DND-41 (cell line): Measurements from ENCODE around the gene VIT.

ENCODE experiments used
- ATAC-seq: fragments of 200-7000 bp; cut with Tn5 transposase; 3 replicates; pipeline ENCODE4 v1.9.1; 2021; ENCODE audit warnings: low read depth; ENCODE audit not compliant: insufficient read depth
- DNase-seq: peaks from one replicate; pipeline ENCODE4 v3.0.0-alpha.2; 2020
- H2AFZ ChIP-seq: 2 replicates; pipeline ENCODE4 v1.6.0; 2012; ENCODE audit warnings: low read depth, low read length
- H3K27ac ChIP-seq: 2 replicates; pipeline ENCODE4 v1.5.1; 2012; ENCODE audit warnings: low read length, inconsistent platforms
- H3K27me3 ChIP-seq: fragments of 200-600 bp; sonication (generic); 2 replicates; pipeline ENCODE4 v1.6.0; 2012; ENCODE audit warnings: low read length, mild to moderate bottlenecking, inconsistent platforms; ENCODE audit not compliant: insufficient read depth, poor library complexity
- H3K36me3 ChIP-seq: 2 replicates; pipeline ENCODE4 v1.5.1; 2012; ENCODE audit warnings: low read length, inconsistent platforms; ENCODE audit not compliant: insufficient read depth
- H3K4me1 ChIP-seq: 2 replicates; pipeline ENCODE4 v1.5.1; 2012; ENCODE audit warnings: mild to moderate bottlenecking, low read length; ENCODE audit not compliant: insufficient read depth
- H3K4me2 ChIP-seq: 2 replicates; pipeline ENCODE4 v1.6.0; 2012; ENCODE audit warnings: mild to moderate bottlenecking, moderate library complexity, low read length, inconsistent platforms; ENCODE audit not compliant: insufficient read depth
- H3K4me3 ChIP-seq, 2 experiments: fragments of 200-600 bp in 1 of 2; shearing (Covaris generic) in 1 of 2; 2 replicates each; pipeline ENCODE4 v1.5.1; 2012 to 2016; ENCODE audit warnings: inconsistent platforms in 2 of 2, low read length in 2 of 2, mild to moderate bottlenecking in 2 of 2, low read depth in 1 of 2, moderate library complexity in 1 of 2
- H3K79me2 ChIP-seq: 2 replicates; pipeline ENCODE4 v1.6.0; 2012; ENCODE audit warnings: low read length, inconsistent platforms; ENCODE audit not compliant: insufficient read depth
- H3K9ac ChIP-seq: 2 replicates; pipeline ENCODE4 v1.6.0; 2012; ENCODE audit warnings: low read depth, mild to moderate bottlenecking, inconsistent platforms, low read length, moderate library complexity
- H3K9me3 ChIP-seq: 2 replicates; pipeline ENCODE4 v1.5.1; 2012; ENCODE audit warnings: low read length, moderate library complexity, mild to moderate bottlenecking, inconsistent platforms; ENCODE audit not compliant: insufficient read depth, severe bottlenecking
- H4K20me1 ChIP-seq: 2 replicates; pipeline ENCODE4 v1.6.0; 2012; ENCODE audit warnings: low read length; ENCODE audit not compliant: insufficient read depth
- CTCF ChIP-seq: IDR thresholded peaks from 2 replicates; pipeline ENCODE4 v1.5.1; 2012; ENCODE audit warnings: borderline replicate concordance, low read length, moderate library complexity, mild to moderate bottlenecking; ENCODE audit not compliant: poor library complexity, severe bottlenecking; ENCODE audit errors: extremely low read depth
- EZH2 ChIP-seq: IDR thresholded peaks from 3 replicates; pipeline ENCODE4 v1.6.1; 2012; ENCODE audit warnings: borderline replicate concordance, low read depth, mild to moderate bottlenecking, moderate library complexity, low read length, inconsistent platforms; ENCODE audit not compliant: severe bottlenecking

VIT gene

GRCh38 chr2:36807223-36807886, 110.8 kb downstream of the VIT start:
- no peaks in the 10 kb centered on the region for H3K36me3 ChIP-seq
- no peak overlapping the region for H3K27ac ChIP-seq
- H3K79me2 ChIP-seq, result no peaks in the 10 kb centered on the region
- H3K4me1 ChIP-seq, result no peaks in the 10 kb centered on the region
- H3K4me3 ChIP-seq, result no peak overlapping the region
- no peaks in the 10 kb centered on the region for H4K20me1 ChIP-seq
- no peak overlapping the region for H3K9ac ChIP-seq
- H3K4me2 ChIP-seq, result no peak overlapping the region
- ATAC-seq (no peak), DNase-seq (no peak)
- H2AFZ ChIP-seq, result no peak overlapping the region
- no peaks in the 10 kb centered on the region for H3K27me3 ChIP-seq
- no peaks in the 10 kb centered on the region for H3K9me3 ChIP-seq
- TF ChIP-seq EZH2 (no peak), CTCF (no peak)

- Histone ChIP-seq H3K9ac (no peak overlapping the region), H3K4me2 (no peak overlapping the region), H3K36me3 (no peaks in the 10 kb centered on the region), H3K4me1 (no peaks in the 10 kb centered on the region), H3K79me2 (no peaks in the 10 kb centered on the region), H3K4me3 (no peak overlapping the region), H3K27me3 (no peaks in the 10 kb centered on the region), H3K27ac (no peak overlapping the region), H4K20me1 (no peaks in the 10 kb centered on the region), H2AFZ (no peak overlapping the region), H3K9me3 (no peaks in the 10 kb centered on the region)
- no peak for TF ChIP-seq CTCF
- ATAC-seq, result no peak
- DNase-seq, result no peak
Observed at GRCh38 chr2:36808386-36809068, 112.0 kb downstream of the VIT start.

GRCh38 chr2:36809069-36809445, 112.5 kb downstream of the VIT start:
- TF ChIP-seq CTCF (no peak), EZH2 (no peak)

More at GRCh38 chr2:36809069-36809445, 112.5 kb downstream of the VIT start:
- Histone ChIP-seq H4K20me1 (no peaks in the 10 kb centered on the region), H3K9ac (no peak overlapping the region), H3K36me3 (no peaks in the 10 kb centered on the region), H3K27me3 (no peaks in the 10 kb centered on the region), H3K4me3 (no peak overlapping the region), H3K9me3 (no peaks in the 10 kb centered on the region), H3K27ac (no peak overlapping the region), H3K4me2 (no peak overlapping the region), H3K79me2 (no peaks in the 10 kb centered on the region), H2AFZ (no peak overlapping the region), H3K4me1 (no peaks in the 10 kb centered on the region)
- ATAC-seq (no peak), DNase-seq (no peak)
